ENCODE results near the gene ELP2.

ELP2 gene

DNA sequence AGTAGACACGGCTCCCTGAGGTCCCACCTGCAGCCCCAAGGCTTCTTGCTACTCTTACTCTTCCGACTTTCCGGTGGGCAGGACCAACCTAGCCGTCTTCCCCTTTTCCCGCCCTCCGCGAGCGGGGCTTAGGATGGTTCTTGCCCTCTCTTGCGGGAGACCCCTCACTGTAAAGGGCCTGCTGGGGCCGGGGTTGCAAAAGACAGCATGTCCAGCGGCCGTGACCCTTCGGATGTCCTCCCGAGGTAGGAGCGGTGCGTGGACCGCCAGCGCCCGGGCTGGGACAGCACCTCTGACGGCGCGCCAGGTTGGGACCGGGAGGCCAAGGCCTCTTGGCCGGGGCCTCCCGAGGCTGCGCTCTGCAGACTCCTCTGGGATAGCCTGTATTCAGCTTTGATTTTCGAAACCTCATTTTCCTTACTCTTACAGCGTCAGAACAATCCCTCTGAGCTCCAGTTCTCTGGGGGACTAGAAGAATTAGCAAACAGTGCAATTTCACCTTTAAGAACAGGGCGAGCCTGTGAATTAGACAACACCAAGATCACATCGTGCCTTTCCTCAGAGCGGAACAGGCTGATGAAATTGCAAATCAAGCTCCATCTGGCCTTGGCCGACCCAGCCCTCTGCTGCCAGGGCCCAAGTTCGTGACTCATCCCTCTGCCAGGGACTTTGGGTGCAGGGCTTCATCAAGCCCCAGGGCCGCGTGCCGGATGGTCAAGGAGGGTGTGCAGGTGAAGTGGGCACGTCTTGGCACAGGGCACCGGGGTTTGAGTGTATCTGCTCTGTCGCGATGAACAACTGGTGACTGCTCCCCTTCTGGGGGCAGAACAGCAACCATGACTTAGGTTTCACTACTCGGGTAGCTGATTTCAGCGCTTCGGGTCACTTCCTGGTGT, 58.4 kb downstream of the ELP2 start:
- Mint-ChIP-seq H3K4me1 (peaks cover 7% of the 10 kb centered on the region), H3K36me3 (ENCODE audit: insufficient read depth) (no peaks in the 10 kb centered on the region), H3K9me3 (no peaks in the 10 kb centered on the region), H3K4me3 (peak overlapping the region; percentile 76), H3K27ac (ENCODE audit: low read depth) (no peak overlapping the region), H3K27me3 (peaks cover 31% of the 10 kb centered on the region)
- ATAC-seq (replicated peaks; ENCODE audit: extremely low read depth, poor library complexity, severe bottlenecking), result peak; percentile 30
- DNase-seq (ENCODE audit: low spot score in 2 of 2), result no peak

DNA sequence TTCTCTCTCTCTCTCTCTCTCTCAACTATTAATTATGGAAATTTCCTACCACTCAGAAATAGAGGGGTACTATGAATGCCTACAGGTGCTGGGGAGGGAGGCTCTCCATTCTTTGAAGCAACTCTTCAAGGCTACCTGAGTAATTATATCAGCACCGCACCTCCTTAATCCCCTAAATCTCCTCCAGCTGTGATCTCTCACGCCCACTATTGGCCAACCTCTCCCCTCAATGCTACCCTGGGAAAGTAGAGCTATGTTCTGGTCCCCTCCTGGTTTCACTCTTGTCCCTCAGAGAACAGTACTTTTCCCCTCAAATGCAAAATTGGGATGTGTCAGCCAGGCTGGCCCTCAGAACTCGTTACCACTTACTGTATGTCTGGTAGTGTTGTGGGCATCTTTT, 59.2 kb downstream of the ELP2 start:
- peaks cover 7% of the 10 kb centered on the region for H3K4me1 Mint-ChIP-seq
- ATAC-seq (replicated peaks; ENCODE audit: extremely low read depth, poor library complexity, severe bottlenecking) (no peak), DNase-seq (ENCODE audit: low spot score in 2 of 2) (no peak)
- H3K27ac Mint-ChIP-seq (ENCODE audit: low read depth), result no peak overlapping the region
- H3K36me3 Mint-ChIP-seq (ENCODE audit: insufficient read depth), result no peaks in the 10 kb centered on the region
- H3K9me3 Mint-ChIP-seq, result no peaks in the 10 kb centered on the region
- H3K4me3 Mint-ChIP-seq, result peak overlapping the region; percentile 76
- H3K27me3 Mint-ChIP-seq, result peaks cover 31% of the 10 kb centered on the region

DNA sequence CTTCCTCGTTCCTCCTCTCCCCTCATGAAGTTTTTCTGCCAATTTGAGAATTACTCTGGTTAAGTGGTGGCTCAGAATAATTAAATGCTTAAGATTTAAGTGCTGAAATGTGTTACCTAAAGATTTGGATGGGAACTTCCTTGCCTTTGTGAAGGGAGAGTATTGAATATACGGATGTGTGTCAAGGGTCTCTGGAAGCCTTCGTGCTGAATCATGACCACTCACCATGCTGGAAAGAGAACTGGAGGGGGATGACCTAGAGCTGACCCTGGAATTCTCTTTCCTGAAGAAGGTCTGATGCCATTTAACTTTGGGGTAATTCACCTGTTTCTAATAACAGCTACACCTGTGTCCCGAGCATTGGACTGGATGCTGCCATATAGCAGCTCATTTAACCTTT, 59.8 kb downstream of the ELP2 start:
- no peak overlapping the region for H3K27ac Mint-ChIP-seq (ENCODE audit: low read depth)
- no peak for ATAC-seq (replicated peaks; ENCODE audit: extremely low read depth, poor library complexity, severe bottlenecking)

DNA sequence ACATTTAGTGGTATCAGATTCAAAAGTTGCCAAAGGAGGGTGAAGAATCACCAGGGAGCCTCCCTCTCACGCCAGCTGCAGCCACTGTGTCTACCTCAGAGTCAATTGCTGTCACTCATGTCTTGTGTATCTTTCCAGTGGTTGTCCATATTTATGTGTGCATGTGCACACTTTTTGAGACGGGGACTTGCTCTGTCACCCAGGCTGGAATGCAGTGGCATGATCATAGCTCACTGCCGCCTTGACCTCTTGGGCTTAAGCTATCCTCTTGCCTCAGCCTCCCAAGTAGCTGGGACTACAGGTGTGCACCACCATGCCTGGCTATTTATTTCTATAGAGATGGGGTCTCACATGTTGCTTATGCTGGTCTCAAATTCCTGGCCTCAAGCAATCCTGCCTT, 61.6 kb downstream of the ELP2 start:
- H3K4me1 Mint-ChIP-seq, result peaks cover 7% of the 10 kb centered on the region
- H3K9me3 Mint-ChIP-seq, result no peaks in the 10 kb centered on the region
- H3K27me3 Mint-ChIP-seq, result peaks cover 42% of the 10 kb centered on the region
- no peak for DNase-seq (ENCODE audit: low spot score in 2 of 2)
- ATAC-seq (replicated peaks; ENCODE audit: extremely low read depth, poor library complexity, severe bottlenecking), result no peak
- no peak overlapping the region for H3K27ac Mint-ChIP-seq (ENCODE audit: low read depth)
- H3K36me3 Mint-ChIP-seq (ENCODE audit: insufficient read depth), result no peaks in the 10 kb centered on the region
- H3K4me3 Mint-ChIP-seq, result no peak overlapping the region

More for the DNA sequence above, 59.8 kb downstream of the ELP2 start:
- no peaks in the 10 kb centered on the region for H3K9me3 Mint-ChIP-seq
- no peak overlapping the region for H3K4me3 Mint-ChIP-seq
- no peaks in the 10 kb centered on the region for H3K36me3 Mint-ChIP-seq (ENCODE audit: insufficient read depth)
- peaks cover 7% of the 10 kb centered on the region for H3K4me1 Mint-ChIP-seq
- H3K27me3 Mint-ChIP-seq, result peaks cover 31% of the 10 kb centered on the region
- no peak for DNase-seq (ENCODE audit: low spot score in 2 of 2)

DNA sequence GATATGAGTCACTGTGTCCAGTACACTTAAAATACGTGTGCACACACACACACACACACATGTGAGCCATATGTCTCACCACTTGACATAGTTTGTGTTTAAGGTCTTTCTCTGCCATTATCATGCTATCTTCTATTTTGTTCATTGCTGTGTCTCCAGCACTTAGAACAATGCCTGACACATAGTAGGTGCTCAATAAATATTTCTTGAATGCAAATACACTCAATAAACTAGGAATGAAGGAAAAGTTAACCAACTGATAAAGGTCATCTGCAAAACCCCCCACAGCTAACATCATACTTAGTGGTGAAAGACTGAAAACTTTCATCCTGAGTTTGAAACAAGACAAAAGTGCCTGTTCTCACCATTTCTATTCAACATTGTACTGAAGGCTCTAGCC, 62.0 kb downstream of the ELP2 start:
- Mint-ChIP-seq H3K36me3 (ENCODE audit: insufficient read depth) (no peaks in the 10 kb centered on the region), H3K4me1 (peaks cover 7% of the 10 kb centered on the region), H3K9me3 (no peaks in the 10 kb centered on the region), H3K27me3 (peaks cover 42% of the 10 kb centered on the region), H3K4me3 (no peak overlapping the region), H3K27ac (ENCODE audit: low read depth) (no peak overlapping the region)
- ATAC-seq (replicated peaks; ENCODE audit: extremely low read depth, poor library complexity, severe bottlenecking) (no peak), DNase-seq (ENCODE audit: low spot score in 2 of 2) (no peak)

DNA sequence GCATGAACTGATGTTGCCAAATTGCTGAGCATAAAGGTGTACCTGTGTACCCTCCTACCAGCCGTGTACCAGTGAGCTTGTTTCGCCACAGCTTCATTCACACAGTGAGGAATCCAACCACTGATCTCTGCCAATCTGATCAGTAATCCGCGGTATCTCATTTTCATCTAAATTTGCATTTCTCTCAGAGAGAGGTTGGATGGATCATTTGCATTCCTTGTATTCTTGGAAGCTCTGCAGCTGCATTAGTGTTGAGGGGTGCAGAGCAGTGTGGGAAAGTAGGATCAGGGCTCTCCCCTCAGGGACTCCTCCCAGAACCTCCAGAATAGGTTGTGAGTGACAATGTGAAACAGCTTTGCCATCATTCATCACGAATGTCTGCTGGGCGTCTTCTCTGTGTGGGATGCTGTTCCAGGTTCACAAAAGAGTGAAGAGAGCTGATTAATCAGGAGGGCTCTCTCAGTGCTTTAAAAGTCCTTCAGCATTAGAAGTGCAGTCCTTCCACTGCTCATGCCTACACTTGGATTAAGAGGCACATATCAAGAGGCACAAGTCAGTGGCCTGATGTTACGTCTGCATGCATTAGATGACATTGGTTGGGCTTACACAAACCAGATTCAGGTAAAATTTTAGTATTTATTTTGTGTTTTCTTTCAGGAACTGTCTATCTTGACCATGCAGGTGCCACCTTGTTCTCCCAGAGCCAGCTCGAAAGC, 65.1 kb downstream of the ELP2 start:
- H3K9me3 Mint-ChIP-seq, result no peaks in the 10 kb centered on the region
- H3K27ac Mint-ChIP-seq (ENCODE audit: low read depth), result no peak overlapping the region
- H3K27me3 Mint-ChIP-seq, result peaks cover 24% of the 10 kb centered on the region
- ATAC-seq (replicated peaks; ENCODE audit: extremely low read depth, poor library complexity, severe bottlenecking) (no peak), DNase-seq (ENCODE audit: low spot score in 2 of 2) (no peak)
- H3K4me1 Mint-ChIP-seq, result no peaks in the 10 kb centered on the region
- no peak overlapping the region for H3K4me3 Mint-ChIP-seq
- no peaks in the 10 kb centered on the region for H3K36me3 Mint-ChIP-seq (ENCODE audit: insufficient read depth)

DNA sequence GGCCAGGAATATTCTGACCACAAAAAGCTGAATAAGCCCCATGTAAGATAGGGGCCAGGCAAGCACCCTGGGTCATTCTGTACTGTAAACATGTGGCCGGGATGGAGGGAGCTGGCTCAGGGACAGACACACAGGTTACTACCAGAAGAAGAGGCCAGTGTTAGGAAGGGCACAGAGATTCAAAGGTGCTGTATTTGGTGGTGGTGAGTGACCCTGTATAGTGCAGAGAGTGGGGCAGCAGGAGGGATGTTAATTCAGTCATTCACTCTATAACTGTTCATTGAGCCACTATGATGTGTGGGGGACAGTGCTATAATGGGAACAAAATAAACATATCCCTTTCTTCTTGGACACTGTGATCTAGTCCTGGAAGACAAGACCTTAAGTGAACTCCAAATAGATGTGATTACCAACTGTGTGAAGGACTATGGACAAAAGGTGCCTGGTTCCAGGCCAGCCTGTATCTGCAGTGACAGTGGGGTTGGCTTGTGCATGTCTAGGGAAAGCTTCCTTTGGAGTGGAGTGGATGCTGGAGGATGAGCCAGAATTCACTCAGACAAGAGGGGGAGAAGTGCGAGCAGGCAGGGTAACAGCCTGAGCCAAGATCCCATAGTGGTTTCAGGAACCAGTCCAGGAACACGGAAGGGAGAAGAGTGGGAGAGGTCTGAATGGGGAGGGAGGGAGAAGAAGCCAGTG, 65.9 kb downstream of the ELP2 start:
- no peak for DNase-seq (ENCODE audit: low spot score in 2 of 2)
- no peak for ATAC-seq (replicated peaks; ENCODE audit: extremely low read depth, poor library complexity, severe bottlenecking)
- Mint-ChIP-seq H3K27me3 (peaks cover 24% of the 10 kb centered on the region), H3K4me1 (no peaks in the 10 kb centered on the region), H3K9me3 (no peaks in the 10 kb centered on the region), H3K4me3 (no peak overlapping the region), H3K36me3 (ENCODE audit: insufficient read depth) (no peaks in the 10 kb centered on the region), H3K27ac (ENCODE audit: low read depth) (no peak overlapping the region)

DNA sequence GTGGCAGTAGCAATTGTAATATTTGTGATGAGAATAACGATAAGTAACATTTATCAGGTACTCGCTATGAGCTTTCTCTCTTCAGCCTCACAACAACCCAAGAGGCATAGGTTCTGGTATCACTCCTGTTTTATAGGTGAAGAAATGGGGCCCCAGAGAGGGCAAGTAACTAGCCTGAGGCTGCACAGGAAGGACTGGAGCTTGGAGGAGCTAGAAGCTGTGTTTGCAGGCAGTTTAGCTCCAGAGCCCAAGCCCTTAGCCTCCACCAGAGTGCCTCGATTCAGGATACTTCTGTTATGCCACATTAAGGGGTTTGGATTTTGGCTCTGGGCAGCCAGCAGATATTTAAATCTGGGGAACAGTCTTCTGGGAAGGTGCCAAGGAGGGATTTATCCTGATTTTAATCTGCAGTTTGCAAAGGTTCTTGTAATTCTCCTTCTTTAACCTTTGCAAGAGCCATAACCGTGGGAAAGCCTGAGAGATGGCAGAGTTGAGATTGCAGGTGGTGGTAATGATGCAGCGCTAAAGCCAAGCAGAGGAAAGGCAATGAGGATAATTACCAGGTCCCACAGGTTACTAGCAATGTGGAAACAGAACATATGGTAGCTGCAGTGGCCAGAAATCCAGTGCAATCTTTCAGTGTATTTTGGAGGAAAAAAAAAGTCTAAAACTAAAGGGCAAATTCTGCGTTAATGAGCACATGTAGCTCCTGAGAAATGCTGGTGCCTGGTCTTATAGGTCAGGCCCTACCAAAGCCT, 66.7 kb downstream of the ELP2 start:
- H3K27me3 Mint-ChIP-seq, result peaks cover 18% of the 10 kb centered on the region
- no peaks in the 10 kb centered on the region for H3K4me1 Mint-ChIP-seq
- no peaks in the 10 kb centered on the region for H3K9me3 Mint-ChIP-seq
- ATAC-seq (replicated peaks; ENCODE audit: extremely low read depth, poor library complexity, severe bottlenecking) (no peak), DNase-seq (ENCODE audit: low spot score in 2 of 2) (no peak)
- no peak overlapping the region for H3K4me3 Mint-ChIP-seq
- H3K36me3 Mint-ChIP-seq (ENCODE audit: insufficient read depth), result no peaks in the 10 kb centered on the region
- no peak overlapping the region for H3K27ac Mint-ChIP-seq (ENCODE audit: low read depth)

DNA sequence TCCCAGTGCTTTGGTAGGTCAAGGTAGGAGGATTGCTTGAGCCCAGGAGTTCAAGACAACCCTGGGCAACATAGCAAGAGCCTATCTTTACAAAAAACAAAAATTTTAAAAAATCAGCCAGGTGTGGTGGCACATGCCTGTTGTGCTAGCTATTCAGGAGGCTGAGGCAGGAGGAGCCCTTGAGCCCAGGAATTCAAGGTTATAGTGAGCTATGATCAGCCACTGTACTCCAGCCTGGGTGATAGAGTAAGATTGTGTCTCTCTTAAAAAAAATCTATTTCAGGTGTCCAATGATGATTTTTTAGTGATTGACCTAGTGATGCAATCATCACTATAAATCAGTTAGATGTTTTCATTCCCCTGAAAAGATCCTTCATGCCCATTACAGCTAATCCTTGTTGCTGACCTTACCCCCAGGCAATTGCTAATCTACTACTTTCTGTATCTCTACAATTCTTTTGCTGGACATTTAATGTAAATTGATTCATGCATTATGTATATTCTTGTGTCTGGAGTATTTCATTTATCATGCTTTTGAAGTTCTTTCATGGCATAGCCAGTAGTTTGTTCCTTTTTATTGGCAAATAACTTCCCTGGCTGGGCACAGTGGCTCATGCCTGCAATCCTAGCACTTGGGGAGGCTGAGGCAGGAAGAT, 67.9 kb downstream of the ELP2 start:
- no peaks in the 10 kb centered on the region for H3K4me1 Mint-ChIP-seq
- ATAC-seq (replicated peaks; ENCODE audit: extremely low read depth, poor library complexity, severe bottlenecking) (no peak), DNase-seq (ENCODE audit: low spot score in 2 of 2) (no peak)
- H3K4me3 Mint-ChIP-seq, result no peak overlapping the region
- no peaks in the 10 kb centered on the region for H3K9me3 Mint-ChIP-seq
- no peaks in the 10 kb centered on the region for H3K36me3 Mint-ChIP-seq (ENCODE audit: insufficient read depth)
- peaks cover 18% of the 10 kb centered on the region for H3K27me3 Mint-ChIP-seq
- H3K27ac Mint-ChIP-seq (ENCODE audit: low read depth), result no peak overlapping the region

DNA sequence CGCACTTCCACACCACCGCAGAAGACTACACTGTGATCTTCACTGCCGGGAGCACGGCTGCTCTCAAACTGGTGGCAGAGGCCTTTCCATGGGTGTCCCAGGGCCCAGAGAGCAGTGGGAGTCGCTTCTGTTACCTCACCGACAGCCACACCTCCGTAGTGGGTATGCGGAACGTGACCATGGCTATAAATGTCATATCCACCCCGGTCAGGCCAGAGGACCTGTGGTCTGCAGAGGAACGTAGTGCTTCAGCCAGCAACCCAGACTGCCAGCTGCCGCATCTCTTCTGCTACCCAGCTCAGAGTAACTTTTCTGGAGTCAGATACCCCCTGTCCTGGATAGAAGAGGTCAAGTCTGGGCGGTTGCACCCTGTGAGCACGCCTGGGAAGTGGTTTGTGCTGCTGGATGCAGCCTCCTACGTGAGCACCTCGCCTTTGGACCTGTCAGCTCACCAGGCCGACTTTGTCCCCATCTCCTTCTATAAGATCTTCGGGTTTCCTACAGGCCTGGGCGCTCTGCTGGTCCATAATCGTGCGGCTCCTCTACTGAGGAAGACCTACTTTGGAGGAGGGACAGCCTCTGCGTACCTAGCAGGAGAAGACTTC, 70.1 kb downstream of the ELP2 start:
- Mint-ChIP-seq H3K36me3 (ENCODE audit: insufficient read depth) (no peaks in the 10 kb centered on the region), H3K4me1 (no peaks in the 10 kb centered on the region), H3K9me3 (no peaks in the 10 kb centered on the region), H3K27me3 (peaks cover 21% of the 10 kb centered on the region), H3K27ac (ENCODE audit: low read depth) (no peak overlapping the region), H3K4me3 (no peak overlapping the region)
- no peak for ATAC-seq (replicated peaks; ENCODE audit: extremely low read depth, poor library complexity, severe bottlenecking)
- DNase-seq (ENCODE audit: low spot score in 2 of 2), result no peak

DNA sequence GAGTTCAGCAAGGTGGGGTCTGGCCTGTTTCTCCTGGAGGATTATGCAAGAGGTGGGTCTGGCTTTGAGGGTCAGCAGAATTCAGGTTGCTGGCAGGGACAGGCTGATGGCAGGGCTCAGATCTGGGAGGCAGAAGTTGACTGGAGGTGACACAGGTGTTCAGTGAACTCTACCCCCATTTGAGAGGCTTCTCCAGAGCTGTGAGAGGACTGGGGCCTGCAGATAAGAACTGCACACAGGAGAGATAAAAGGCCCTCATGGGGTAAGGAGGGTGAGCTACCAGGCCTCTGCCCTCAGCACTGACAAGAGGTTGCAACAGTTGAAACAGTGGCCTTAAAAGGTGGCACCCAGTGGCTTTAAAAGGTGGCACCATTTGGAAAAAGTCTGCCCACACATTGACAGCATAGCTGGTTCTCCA, 70.7 kb downstream of the ELP2 start:
- Mint-ChIP-seq H3K4me3 (no peak overlapping the region), H3K4me1 (no peaks in the 10 kb centered on the region), H3K36me3 (ENCODE audit: insufficient read depth) (no peaks in the 10 kb centered on the region), H3K9me3 (no peaks in the 10 kb centered on the region), H3K27me3 (peaks cover 16% of the 10 kb centered on the region), H3K27ac (ENCODE audit: low read depth) (no peak overlapping the region)
- no peak for DNase-seq (ENCODE audit: low spot score in 2 of 2)
- no peak for ATAC-seq (replicated peaks; ENCODE audit: extremely low read depth, poor library complexity, severe bottlenecking)
